Measurements from ENCODE around the gene KLC3.

DNA sequence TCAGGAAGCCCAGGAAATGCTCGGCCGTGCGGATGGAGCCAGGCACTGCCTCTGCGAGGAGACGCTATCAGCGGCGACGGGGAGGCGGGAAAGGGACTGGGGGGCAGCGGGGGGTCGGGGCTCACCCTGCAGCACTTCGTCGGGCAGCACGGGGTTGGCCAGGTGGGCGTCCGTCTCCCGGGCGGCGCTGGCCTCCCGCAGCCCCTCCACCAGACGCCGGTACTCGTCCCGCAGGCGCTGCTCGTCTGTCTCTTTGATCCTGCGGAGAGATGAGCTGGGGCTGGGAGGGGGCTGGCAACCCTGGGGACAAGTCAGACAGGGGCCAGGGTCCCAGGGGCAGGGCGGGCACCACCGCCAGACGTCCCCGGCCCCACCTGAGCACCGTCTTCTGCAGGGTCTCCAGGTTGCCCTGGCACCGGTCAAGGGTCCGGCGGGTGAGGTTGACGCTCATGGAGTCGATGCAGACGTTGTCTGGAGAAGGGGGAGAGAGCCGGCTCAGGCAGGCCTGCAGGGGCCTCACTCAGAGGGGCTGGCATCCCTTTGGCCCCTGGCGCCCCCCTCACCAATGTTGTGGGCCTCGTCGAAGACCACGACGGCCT lies 23.4 kb downstream of the KLC3 start:
- TF ChIP-seq, protein P1, sequence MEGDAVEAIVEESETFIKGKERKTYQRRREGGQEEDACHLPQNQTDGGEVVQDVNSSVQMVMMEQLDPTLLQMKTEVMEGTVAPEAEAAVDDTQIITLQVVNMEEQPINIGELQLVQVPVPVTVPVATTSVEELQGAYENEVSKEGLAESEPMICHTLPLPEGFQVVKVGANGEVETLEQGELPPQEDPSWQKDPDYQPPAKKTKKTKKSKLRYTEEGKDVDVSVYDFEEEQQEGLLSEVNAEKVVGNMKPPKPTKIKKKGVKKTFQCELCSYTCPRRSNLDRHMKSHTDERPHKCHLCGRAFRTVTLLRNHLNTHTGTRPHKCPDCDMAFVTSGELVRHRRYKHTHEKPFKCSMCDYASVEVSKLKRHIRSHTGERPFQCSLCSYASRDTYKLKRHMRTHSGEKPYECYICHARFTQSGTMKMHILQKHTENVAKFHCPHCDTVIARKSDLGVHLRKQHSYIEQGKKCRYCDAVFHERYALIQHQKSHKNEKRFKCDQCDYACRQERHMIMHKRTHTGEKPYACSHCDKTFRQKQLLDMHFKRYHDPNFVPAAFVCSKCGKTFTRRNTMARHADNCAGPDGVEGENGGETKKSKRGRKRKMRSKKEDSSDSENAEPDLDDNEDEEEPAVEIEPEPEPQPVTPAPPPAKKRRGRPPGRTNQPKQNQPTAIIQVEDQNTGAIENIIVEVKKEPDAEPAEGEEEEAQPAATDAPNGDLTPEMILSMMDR (IDR thresholded peaks at IDR 0.05): no peak
- TF ChIP-seq ZFX (IDR thresholded peaks at IDR 0.05; ENCODE audit: borderline replicate concordance): no peak
